T-helper 1 cell (primary cell): ENCODE measurements around the gene DEPDC1B.
A peak's percentile ranks its signal among the peaks of the same experiment; 100 is the strongest.
"Not testable (repeated sequence)": the region's sequence is repeated elsewhere in the genome, so short reads cannot be mapped to it uniquely, and the experiment has no call there.

Source experiments
- DNase-seq, 5 donors: peaks; one replicate each; pipeline ENCODE4 v3.0.0-alpha.2; 2012 to 2020

The DEPDC1B gene

DNA sequence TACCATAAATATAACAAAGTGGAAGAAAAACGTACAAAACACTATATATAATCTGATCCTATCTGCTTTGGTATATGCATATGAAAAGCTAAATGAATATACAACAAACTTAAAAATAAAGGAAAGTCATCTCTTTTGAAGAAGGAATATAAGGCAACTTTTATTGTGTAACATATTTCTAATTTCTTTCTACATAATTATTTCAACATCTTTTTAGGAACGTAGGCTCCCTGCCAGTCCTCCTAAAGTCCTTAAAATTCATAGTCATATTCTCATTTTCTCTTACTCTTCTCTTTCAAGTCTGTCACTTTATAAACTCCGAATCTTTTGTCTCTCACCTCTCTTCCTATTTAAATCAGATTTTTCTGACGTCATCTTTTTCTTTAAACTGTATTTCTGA is 9.6 kb downstream of the DEPDC1B start:
- no peak for DNase-seq

GRCh38 chr5:60688980-60689379 is 11.0 kb downstream of the DEPDC1B start:
- DNase-seq = no peak

- no peak for DNase-seq
These were observed 11.8 kb downstream of the DEPDC1B start for GRCh38 chr5:60687927-60688720.

DNA sequence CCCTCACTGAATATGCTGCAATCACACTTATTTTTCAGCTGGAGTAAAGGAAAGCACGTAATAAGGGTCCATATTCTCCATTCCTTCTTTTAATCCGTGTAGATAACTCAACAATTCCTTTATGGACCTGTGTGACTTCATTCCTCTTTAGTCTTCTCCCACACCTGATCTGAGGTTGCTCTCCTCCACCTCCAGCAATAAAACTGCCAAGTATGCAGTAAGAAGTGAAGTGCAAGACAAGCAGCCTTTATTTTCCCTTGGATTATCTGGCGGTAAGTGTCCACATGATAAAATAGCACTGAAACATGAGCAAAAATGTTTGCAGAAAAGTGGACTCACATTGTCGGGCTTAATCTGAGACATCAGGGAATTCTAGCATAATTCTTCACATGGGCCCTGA is 13.8 kb downstream of the DEPDC1B start:
- no peak for DNase-seq

DNA sequence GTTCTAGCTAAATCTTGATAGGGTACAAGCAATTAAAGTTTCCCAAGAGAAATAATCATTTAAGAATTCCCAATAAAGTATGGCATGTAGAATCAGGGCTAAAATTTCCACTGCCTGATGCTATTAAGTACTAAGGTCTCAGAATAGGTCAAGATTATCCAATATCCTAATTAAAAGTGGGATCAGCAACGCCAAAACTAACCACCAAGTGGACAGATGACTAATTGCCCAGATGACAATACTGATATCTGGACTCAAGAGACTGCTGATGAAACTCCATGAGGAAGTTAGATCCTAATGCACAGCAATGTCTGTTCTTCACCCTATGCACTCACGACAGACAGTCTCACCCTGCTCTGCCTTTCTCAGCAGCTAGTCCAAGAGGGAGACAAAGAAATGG is 14.3 kb downstream of the DEPDC1B start:
- no peak for DNase-seq

DNA sequence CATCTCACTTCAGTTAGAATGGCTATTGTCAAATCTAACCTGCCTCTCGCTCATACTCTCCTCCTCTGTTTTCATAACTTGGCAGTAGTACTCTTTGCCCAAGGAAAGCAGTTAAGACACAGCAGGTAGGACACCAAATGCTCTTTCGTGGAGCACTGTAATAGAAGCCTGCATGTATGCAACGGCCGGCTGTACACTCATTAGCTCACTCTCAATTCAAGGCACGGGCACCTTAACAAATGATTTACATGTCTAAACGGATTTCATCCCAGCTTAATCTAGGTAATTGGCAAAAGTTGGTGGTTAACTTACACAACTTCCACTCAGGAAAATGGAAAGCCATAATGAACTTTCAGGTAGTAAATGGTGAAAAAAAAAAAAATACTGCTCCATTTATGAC is 14.9 kb downstream of the DEPDC1B start:
- no peak for DNase-seq

- DNase-seq = not testable (repeated sequence)
These were observed 18.0 kb downstream of the DEPDC1B start for GRCh38 chr5:60682007-60682406.

GRCh38 chr5:60679816-60680215 is 20.1 kb downstream of the DEPDC1B start:
- no peak for DNase-seq

- peak in 1 of 5 donors; percentile 17 for DNase-seq
These were observed 21.9 kb downstream of the DEPDC1B start for GRCh38 chr5:60677850-60678664.

DNA sequence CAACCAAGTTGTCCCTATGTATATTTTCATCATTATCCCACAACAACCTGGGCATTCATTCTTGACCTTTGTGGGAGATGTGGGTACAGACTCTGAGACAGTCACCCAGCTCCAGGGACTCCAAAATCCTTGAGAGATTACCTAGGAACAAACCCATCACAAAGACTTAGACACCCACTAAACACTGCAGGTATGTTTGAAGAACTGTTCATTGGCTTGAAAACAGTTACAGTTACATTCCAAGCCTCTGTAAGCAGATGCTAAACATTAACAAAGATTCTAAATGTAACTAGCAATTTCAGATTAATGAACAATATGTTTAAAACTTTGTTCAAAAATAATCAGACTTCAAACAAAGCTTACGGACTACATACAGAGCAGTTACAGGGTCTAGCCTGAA is 24.7 kb downstream of the DEPDC1B start:
- no peak for DNase-seq

GRCh38 chr5:60674251-60675069 is 25.5 kb downstream of the DEPDC1B start:
- DNase-seq = no peak

- no peak for DNase-seq
These were observed 26.6 kb downstream of the DEPDC1B start for GRCh38 chr5:60673334-60673733.

- no peak for DNase-seq
These were observed 27.2 kb downstream of the DEPDC1B start for GRCh38 chr5:60672693-60673264.

- DNase-seq = no peak
These were observed 27.9 kb downstream of the DEPDC1B start for GRCh38 chr5:60671899-60672692.

DNA sequence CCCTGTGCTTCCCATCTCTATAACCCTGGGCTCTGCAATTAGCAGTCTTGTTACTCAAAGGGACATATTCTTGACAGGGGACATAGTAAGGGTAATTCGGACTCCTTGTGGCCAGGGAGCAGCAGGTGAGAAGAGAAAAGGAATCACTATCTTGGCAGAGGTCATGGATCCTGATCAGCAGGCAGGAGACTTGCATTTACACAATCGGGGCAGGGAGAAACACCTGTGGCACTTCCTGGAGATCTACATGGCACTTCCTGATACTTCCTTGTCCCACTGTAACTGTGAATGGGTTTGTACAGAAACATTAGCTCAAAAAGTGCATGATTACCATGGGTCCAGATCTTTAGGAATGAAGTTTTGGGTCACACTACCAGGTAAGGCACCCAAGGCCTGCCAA is 29.2 kb downstream of the DEPDC1B start:
- no peak for DNase-seq

DNA sequence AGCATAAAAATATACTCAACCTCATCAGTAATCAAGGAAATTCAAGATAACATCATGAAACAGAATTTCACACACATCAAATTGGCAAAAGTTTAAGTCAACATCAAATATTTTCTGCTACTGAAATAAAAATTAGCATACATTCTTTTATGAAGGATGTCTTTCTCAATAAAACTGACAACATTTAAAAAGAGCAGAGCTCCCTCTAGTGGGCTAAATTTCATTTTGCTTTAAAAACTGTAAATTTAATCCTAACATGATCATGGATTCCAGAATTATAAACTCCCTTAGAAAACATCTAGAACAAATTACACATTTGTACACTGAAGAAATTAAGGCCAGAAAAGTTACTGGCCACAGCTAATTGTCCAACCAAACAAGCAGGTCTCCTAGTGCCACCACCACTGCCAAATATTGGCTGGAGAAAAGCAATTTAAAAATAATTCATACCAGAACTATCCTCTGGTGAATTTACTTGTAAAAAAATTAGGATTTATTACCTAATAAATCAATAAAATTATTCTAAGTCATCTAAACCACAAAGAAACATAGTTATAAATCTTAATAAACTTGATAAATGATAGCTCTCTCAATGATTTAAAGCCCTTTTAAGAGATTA is 31.2 kb downstream of the DEPDC1B start:
- DNase-seq = no peak

DNA sequence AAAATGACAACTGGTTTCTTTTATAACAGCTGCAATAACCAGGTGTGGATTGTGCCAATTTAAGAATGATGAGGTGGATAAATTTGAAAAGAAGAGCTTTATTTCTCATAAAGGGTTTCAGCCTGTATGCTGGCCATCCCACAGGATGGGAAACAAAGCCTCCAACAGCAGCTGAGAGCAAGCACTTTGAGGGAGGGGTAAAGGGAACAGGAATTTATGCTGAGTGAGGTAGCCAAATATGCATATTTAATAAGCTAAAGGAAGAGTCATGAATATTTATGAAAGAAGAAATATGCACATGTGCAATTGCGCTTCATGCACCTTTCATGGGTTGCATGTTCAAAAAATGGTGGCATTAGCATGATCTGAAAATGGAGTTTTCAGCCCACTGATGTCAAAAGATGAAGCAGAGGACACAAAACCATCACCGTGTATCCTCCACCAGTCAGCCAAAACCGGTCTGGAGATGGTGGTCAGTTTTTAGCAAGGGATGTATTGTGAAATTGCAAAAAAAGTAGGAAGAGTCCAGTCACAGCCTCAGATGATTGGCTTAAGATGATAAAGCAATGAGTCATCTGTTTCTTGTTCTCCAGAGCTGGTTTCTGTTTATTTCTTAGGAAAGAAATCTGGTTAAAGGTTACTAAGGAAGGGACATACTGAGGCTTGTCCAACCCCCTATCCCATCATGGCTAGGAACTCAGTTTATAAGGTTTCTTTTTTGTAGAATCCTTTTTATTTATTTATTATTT is 47.9 kb downstream of the DEPDC1B start:
- no peak for DNase-seq

DNA sequence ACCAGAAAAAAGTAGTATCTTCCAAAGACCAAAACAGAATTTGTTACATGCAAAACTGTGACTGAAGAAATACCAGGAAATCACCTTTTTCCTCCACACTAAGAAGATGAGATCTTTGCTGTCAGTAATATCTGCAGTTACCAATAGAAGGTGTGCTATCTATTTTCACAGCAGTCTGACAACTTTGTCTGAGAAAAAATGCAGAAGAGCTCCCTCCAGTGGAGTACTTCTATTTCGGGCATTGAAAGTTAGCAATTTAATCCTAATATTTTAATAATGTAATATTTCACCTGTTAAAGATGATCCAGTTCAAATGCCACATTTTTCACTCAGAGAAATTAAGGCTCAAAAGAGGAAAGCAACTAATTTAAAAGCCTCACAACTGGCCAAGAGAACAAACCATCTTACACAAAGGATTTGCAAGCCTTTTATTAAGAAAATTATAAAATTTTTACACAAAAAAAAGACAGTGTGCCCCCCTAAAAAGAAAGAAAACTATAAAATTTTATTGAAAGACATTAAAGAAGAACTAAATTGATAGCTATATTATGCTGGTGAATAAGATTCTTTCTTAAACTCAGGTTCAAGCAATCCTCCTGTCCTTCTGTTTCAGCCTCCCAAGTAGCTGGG is 50.6 kb downstream of the DEPDC1B start:
- DNase-seq = peak in 1 of 5 donors; percentile 8

GRCh38 chr5:60648175-60648574 is 51.8 kb downstream of the DEPDC1B start:
- DNase-seq = no peak

DNA sequence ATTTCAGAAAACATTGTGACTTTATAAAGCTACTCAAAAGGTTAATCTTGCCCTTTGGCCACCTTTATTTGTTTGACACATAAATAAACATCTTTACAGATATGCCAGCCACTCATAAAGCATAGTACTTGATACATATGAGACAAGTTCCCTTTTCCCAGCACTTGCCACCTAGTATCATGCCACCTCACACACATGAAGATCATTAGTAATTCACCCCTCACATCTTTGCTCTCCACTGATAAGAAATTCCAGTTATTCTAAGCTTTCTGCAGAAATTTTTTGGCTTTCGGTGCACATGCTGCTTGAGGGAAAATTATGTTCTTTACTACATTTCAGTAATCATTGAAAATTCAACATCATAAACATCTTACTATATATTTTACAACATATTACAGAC is 59.1 kb downstream of the DEPDC1B start:
- no peak for DNase-seq
